K562 (cell line): ENCODE data around the gene MCL1. TPM values are rescaled to one million over a fixed set of nuclear protein-coding genes. Genes with fewer than 3 reads are reported as not detected.

Experiments
- JUND ChIP-seq, 2 experiments: IDR thresholded peaks; 2 replicates in 1 of 2; 3 replicates in 1 of 2; pipeline ENCODE4 v1.6.1; 2011; ENCODE audit warnings: borderline replicate concordance in 2 of 2, low read depth in 2 of 2, low read length in 2 of 2, improper control_type of control experiment in 1 of 2, missing biosample characterization in 1 of 2, missing genetic modification characterization in 1 of 2, missing genetic modification reagents in 1 of 2
- SP2 ChIP-seq: IDR thresholded peaks from 2 replicates; pipeline ENCODE4 v1.6.1; 2011; ENCODE audit warnings: mild to moderate bottlenecking, low read depth, low read length, moderate library complexity; ENCODE audit not compliant: poor library complexity, severe bottlenecking; ENCODE audit errors: extremely low read depth
- ZBTB8A ChIP-seq: fragments of 450-650 bp; IDR thresholded peaks from 2 replicates; pipeline ENCODE4 v1.6.1; 2018; ENCODE audit warnings: mild to moderate bottlenecking, moderate library complexity; ENCODE audit not compliant: partially characterized antibody
- ZNF133 ChIP-seq: fragments of 250-450 bp; sonication (Bioruptor Pico); IDR thresholded peaks from 2 replicates; pipeline ENCODE4 v1.4.0; 2020; ENCODE audit warnings: mild to moderate bottlenecking
- ZNF79 ChIP-seq: fragments of 250-450 bp; sonication (Bioruptor Pico); IDR thresholded peaks from 2 replicates; pipeline ENCODE4 v1.4.0; 2020; ENCODE audit warnings: low read depth, mild to moderate bottlenecking, moderate library complexity
- polyA plus RNA-seq, 8 experiments: library from polyadenylated mRNA; depleted of rRNA in 4 of 8; stranded (reverse) in 5 of 8; unstranded in 3 of 8; fragments of >200 nt; fragmentation: Nextera tagmentation in 2 of 8; fragmentation: Illumina TruSeq in 1 of 8; extraction: Ambion mirVana in 2 of 8; extraction: Trizol in 1 of 8; gene quantifications; 2 replicates each; pipeline versions ENCODE4 v1.2.1 to v1.2.3, GENCODE V29; 2011 to 2014; ENCODE audit warnings: inconsistent platforms in 1 of 8, missing spikeins in 1 of 8
- total RNA-seq, 7 experiments: library from RNA; depleted of rRNA in 6 of 7; stranded (reverse); fragments of >200 nt in 6 of 7; fragmentation: Illumina TruSeq in 2 of 7; extraction: Trizol in 2 of 7; gene quantifications; 2 replicates each; pipeline versions ENCODE4 v1.2.1 to v1.2.3, GENCODE V29; 2011 to 2021; ENCODE audit warnings: low replicate concordance in 1 of 7
- TF ChIP-seq, protein P1 (sequence below): fragments of 200-800 bp; sonication (Bioruptor generic); IDR thresholded peaks from 2 replicates; pipeline ENCODE4 v1.6.1; 2017; ENCODE audit warnings: missing genetic modification characterization, missing compliant biosample characterization
- TF ChIP-seq, protein P2 (sequence below): fragments of 250-450 bp; sonication (Bioruptor Pico); IDR thresholded peaks from 2 replicates; pipeline ENCODE4 v1.9.0; 2021; ENCODE audit warnings: mild to moderate bottlenecking
- TF ChIP-seq, protein P3 (sequence below): fragments of 250-450 bp; sonication (Bioruptor Pico); IDR thresholded peaks from 2 replicates; pipeline ENCODE4 v1.4.0; 2020
- TF ChIP-seq, protein P4 (sequence below): sonication (generic); formaldehyde crosslinking; IDR thresholded peaks from 2 replicates; pipeline ENCODE4 v1.9.0; 2022; ENCODE audit warnings: mild to moderate bottlenecking, missing genetic modification reagents
- TF ChIP-seq, protein P5 (sequence below): fragments of 450-650 bp; IDR thresholded peaks from 2 replicates; pipeline ENCODE4 v1.6.1; 2016; ENCODE audit warnings: antibody characterized with exemption
- TF ChIP-seq, protein P6 (sequence below): fragments of 250-450 bp; sonication (Bioruptor Pico); IDR thresholded peaks from 2 replicates; pipeline ENCODE4 v1.4.0; 2020; ENCODE audit warnings: mild to moderate bottlenecking
- TF ChIP-seq, protein P7 (sequence below): fragments of 450-650 bp; IDR thresholded peaks from 2 replicates; pipeline ENCODE4 v1.6.1; 2016; ENCODE audit warnings: missing biosample characterization, missing genetic modification characterization

The MCL1 gene
- total and polyA plus RNA-seq, 9 of the 15 experiments (the other 6 are each of a cell fraction or from before 2014, with no cell fraction given) = 27.1 to 224 (median 138) TPM

DNA sequence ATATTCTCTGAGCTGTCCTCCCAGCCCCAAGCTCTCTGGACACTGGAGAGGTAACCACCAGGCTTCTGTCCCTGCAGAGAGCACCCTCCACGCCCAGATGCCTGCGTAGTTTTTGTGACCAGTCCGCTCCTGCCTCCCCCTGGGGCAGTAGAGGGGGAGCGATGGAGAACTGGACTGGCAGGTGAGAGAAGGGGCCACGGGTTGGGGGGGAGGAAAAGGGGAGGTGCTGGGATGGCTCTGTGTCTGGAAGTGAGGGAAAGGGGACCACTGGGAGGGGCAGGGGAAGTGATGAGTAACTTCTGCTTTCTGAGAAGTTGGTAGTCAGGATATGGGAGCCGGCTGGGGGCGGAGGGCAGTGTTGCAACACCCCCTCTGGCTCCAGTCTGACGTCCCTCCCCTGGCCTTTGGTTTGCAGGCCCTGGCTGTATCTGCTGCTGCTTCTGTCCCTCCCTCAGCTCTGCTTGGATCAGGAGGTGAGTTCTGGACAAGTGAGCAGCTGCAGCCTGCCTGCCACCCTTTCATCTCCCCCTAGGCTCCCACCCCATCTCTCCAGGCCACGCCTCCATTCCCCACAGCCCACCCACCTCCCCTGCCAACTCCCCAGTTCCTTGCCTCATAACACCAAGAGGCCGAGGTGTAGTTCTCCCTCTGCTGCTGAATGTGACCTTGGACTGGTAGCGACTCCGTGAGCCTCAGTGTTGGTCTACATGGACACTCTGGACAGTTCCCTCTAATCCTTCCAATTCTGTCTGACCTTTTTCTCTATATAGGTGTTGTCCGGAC is 27.1 kb downstream of the MCL1 start (continued):
- TF ChIP-seq, protein P1, sequence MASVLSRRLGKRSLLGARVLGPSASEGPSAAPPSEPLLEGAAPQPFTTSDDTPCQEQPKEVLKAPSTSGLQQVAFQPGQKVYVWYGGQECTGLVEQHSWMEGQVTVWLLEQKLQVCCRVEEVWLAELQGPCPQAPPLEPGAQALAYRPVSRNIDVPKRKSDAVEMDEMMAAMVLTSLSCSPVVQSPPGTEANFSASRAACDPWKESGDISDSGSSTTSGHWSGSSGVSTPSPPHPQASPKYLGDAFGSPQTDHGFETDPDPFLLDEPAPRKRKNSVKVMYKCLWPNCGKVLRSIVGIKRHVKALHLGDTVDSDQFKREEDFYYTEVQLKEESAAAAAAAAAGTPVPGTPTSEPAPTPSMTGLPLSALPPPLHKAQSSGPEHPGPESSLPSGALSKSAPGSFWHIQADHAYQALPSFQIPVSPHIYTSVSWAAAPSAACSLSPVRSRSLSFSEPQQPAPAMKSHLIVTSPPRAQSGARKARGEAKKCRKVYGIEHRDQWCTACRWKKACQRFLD (CRISPR knock-in tag) = 0 out of 2 replicates have a peak, but pooled peaks have one; percentile 45
- TF ChIP-seq, protein P2, sequence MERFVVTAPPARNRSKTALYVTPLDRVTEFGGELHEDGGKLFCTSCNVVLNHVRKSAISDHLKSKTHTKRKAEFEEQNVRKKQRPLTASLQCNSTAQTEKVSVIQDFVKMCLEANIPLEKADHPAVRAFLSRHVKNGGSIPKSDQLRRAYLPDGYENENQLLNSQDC (CRISPR knock-in tag) = no peak
- TF ChIP-seq SP2 (no peak), ZNF133 (CRISPR knock-in tag) (no peak), JUND (IDR thresholded peaks at IDR 0.05; ENCODE audit: borderline replicate concordance, low read depth, low read length) (peak; percentile 87), JUND (tag; IDR thresholded peaks at IDR 0.05; ENCODE audit: borderline replicate concordance, low read depth, low read length) (peak; percentile 83; the same call in 1 of the 3 replicates), ZNF79 (CRISPR knock-in tag) (no peak), ZBTB8A (no peak)
- TF ChIP-seq, protein P3, sequence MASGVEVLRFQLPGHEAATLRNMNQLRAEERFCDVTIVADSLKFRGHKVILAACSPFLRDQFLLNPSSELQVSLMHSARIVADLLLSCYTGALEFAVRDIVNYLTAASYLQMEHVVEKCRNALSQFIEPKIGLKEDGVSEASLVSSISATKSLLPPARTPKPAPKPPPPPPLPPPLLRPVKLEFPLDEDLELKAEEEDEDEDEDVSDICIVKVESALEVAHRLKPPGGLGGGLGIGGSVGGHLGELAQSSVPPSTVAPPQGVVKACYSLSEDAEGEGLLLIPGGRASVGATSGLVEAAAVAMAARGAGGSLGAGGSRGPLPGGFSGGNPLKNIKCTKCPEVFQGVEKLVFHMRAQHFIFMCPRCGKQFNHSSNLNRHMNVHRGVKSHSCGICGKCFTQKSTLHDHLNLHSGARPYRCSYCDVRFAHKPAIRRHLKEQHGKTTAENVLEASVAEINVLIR (CRISPR knock-in tag) = no peak
- TF ChIP-seq, protein P4, sequence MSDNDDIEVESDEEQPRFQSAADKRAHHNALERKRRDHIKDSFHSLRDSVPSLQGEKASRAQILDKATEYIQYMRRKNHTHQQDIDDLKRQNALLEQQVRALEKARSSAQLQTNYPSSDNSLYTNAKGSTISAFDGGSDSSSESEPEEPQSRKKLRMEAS = no peak
- TF ChIP-seq, protein P5, sequence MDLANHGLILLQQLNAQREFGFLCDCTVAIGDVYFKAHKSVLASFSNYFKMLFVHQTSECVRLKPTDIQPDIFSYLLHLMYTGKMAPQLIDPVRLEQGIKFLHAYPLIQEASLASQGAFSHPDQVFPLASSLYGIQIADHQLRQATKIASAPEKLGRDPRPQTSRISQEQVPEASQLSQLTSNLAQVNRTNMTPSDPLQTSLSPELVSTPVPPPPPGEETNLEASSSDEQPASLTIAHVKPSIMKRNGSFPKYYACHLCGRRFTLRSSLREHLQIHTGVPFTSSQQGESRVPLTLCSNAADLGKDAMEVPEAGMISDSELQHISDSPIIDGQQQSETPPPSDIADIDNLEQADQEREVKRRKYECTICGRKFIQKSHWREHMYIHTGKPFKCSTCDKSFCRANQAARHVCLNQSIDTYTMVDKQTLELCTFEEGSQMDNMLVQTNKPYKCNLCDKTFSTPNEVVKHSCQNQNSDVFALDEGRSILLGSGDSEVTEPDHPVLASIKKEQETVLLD = no peak
- TF ChIP-seq, protein P6, sequence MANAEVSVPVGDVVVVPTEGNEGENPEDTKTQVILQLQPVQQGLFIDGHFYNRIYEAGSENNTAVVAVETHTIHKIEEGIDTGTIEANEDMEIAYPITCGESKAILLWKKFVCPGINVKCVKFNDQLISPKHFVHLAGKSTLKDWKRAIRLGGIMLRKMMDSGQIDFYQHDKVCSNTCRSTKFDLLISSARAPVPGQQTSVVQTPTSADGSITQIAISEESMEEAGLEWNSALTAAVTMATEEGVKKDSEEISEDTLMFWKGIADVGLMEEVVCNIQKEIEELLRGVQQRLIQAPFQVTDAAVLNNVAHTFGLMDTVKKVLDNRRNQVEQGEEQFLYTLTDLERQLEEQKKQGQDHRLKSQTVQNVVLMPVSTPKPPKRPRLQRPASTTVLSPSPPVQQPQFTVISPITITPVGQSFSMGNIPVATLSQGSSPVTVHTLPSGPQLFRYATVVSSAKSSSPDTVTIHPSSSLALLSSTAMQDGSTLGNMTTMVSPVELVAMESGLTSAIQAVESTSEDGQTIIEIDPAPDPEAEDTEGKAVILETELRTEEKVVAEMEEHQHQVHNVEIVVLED (CRISPR knock-in tag) = no peak
- TF ChIP-seq, protein P7, sequence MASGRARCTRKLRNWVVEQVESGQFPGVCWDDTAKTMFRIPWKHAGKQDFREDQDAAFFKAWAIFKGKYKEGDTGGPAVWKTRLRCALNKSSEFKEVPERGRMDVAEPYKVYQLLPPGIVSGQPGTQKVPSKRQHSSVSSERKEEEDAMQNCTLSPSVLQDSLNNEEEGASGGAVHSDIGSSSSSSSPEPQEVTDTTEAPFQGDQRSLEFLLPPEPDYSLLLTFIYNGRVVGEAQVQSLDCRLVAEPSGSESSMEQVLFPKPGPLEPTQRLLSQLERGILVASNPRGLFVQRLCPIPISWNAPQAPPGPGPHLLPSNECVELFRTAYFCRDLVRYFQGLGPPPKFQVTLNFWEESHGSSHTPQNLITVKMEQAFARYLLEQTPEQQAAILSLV = peak; percentile 58; the same call in 1 of the 2 replicates
